Esophagus (tissue), 2 donors: ENCODE data around the gene AS3MT. TPM values are rescaled to one million over a fixed set of nuclear protein-coding genes. Genes with fewer than 3 reads are reported as not detected.

Source experiments
- H3K27ac ChIP-seq, 2 donors: one replicate each; pipeline ENCODE4 v1.5.1; 2013; ENCODE audit warnings: low read depth in 2 of 2, mild to moderate bottlenecking in 2 of 2, inconsistent platforms in 1 of 2, low read length in 1 of 2, moderate library complexity in 1 of 2
- H3K27me3 ChIP-seq, 2 donors: one replicate each; pipeline ENCODE4 v1.6.1; 2013; ENCODE audit warnings: low read length in 2 of 2, control low read depth in 1 of 2, mild to moderate bottlenecking in 1 of 2; ENCODE audit not compliant: insufficient read depth in 2 of 2, control insufficient read depth in 1 of 2
- H3K36me3 ChIP-seq, 2 donors: one replicate each; pipeline ENCODE4 v1.6.1; 2013; ENCODE audit warnings: low read length in 1 of 2; ENCODE audit not compliant: control insufficient read depth in 2 of 2, insufficient read depth in 2 of 2
- H3K4me1 ChIP-seq, 2 donors: one replicate each; pipeline ENCODE4 v1.6.1; 2013; ENCODE audit warnings: low read length in 1 of 2; ENCODE audit not compliant: control insufficient read depth in 2 of 2, insufficient read depth in 2 of 2
- H3K4me3 ChIP-seq, 2 donors: one replicate each; pipeline ENCODE4 v1.5.1; 2013; ENCODE audit warnings: low read length in 2 of 2, mild to moderate bottlenecking in 2 of 2, low read depth in 1 of 2, moderate library complexity in 1 of 2
- H3K9me3 ChIP-seq, 2 donors: one replicate each; pipeline ENCODE4 v1.6.1; 2013; ENCODE audit warnings: mild to moderate bottlenecking in 2 of 2, low read depth in 1 of 2, low read length in 1 of 2, moderate library complexity in 1 of 2; ENCODE audit not compliant: control insufficient read depth in 2 of 2, insufficient read depth in 1 of 2
- WGBS, 2 donors: extraction: QIAGEN DNeasy Blood & Tissue Kit; methylation state at CpG; one replicate each; pipeline ENCODE4 v1.1.7; 2013; 5-methylcytosine and 5-hydroxymethylcytosine counted together
- polyA plus RNA-seq, 2 donors: library from polyadenylated mRNA; stranded (reverse); fragments of 200-250 nt; gene quantifications; one replicate each; pipeline ENCODE4 v1.2.3, GENCODE V29; 2013
- donor health status: healthy with polysubstance abuse.
- donor health status: Bipolar disorder and iron deficiency.

AS3MT gene
- polyA plus RNA-seq, 2 donors, result 2.0 to 2.8 TPM

DNA sequence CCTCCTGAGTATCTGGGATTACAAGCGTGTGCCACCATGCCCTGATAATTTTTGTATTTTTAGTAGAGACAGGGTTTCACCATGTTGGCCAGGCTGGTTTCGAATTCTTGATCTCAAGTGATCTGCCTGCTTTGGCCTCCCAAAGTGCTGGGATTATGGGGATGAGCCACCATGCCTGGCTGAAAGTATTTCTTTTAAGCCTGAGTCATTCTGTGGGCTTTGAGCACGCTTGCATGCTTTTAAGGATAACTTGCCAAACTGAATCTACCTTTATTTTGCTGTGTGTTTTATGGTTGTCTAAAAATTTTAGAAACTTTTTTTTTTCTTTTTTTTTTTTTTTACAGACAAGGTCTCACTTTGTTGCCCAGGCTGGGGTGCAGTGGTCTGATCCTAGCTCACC, 82.0 kb downstream of the AS3MT start:
- WGBS, 2 donors, result 88 to 91% methylated on average over 3 of the region's 3 CpGs

More for the DNA sequence above, 82.0 kb downstream of the AS3MT start:
- Histone ChIP-seq H3K27ac (no peak overlapping the region), H3K27me3 (no peaks in the 10 kb centered on the region), H3K4me3 (no peak overlapping the region), H3K4me1 (no peaks in the 10 kb centered on the region), H3K9me3 (no peaks in the 10 kb centered on the region), H3K36me3 (no peaks in the 10 kb centered on the region)

Other genes with a start within 250 kb of the AS3MT start
- gene TRIM8, start 225.0 kb upstream of the AS3MT start, polyA plus RNA-seq, result 10 to 100 TPM; 26.4 to 33.3 TPM
- 1 to 10 TPM; 2.2 to 4.6 TPM for gene ARL3, start 155.1 kb upstream of the AS3MT start, polyA plus RNA-seq
- gene SFXN2, start 154.8 kb upstream of the AS3MT start, polyA plus RNA-seq, result 1 to 10 TPM; 3.5 to 5.7 TPM
- gene WBP1L, start 125.5 kb upstream of the AS3MT start, polyA plus RNA-seq, result 10 to 100 TPM; 13.4 to 17.1 TPM
- gene CYP17A1, start 32.1 kb upstream of the AS3MT start, polyA plus RNA-seq, result under 1 TPM in 1 of 2 donors, not detected in 1; 0.71 TPM
- 10 to 100 TPM; 12.3 to 14.5 TPM for gene BORCS7, start 15.2 kb upstream of the AS3MT start, polyA plus RNA-seq
- gene CNNM2, start 48.8 kb downstream of the AS3MT start, polyA plus RNA-seq, result 1 to 10 TPM in 1 of 2 donors, under 1 TPM in 1; 0.88 to 1.1 TPM